Panc1 (cell line): ENCODE measurements around the gene CTAG1A. TPM values are rescaled to one million over a fixed set of nuclear protein-coding genes. Genes with fewer than 3 reads are reported as not detected.

Experiments used
- ATAC-seq: fragments of 200-7000 bp; cut with Tn5 transposase; 2 replicates; pipeline ENCODE4 v1.9.1; 2020; ENCODE audit warnings: mild to moderate bottlenecking, moderate library complexity
- BruUV-seq: library from RNA; stranded (reverse); fragments of 400-500 nt; replicated peaks from 2 replicates; lab custom pipeline; 2021; lab: Mats Ljungman, UMichigan
- CTCF ChIA-PET: fragments of 300-600 bp; sonication (Branson Sonifier 250); formaldehyde crosslinking; loops from one replicate; lab custom pipeline; 2022; ENCODE audit warnings: antibody characterized with exemption; lab: Charles Lee
- POLR2A ChIA-PET: fragments of 300-600 bp; sonication (Branson Sonifier 250); formaldehyde crosslinking; loops from one replicate; lab custom pipeline; 2022; ENCODE audit warnings: antibody characterized with exemption; lab: Charles Lee
- DNase-seq: peaks from one replicate; pipeline ENCODE4 v3.0.0-alpha.2; 2010; ENCODE audit warnings: low read depth, low spot score
- H3K27ac ChIP-seq: 2 replicates; pipeline ENCODE4 v1.5.1; 2011; ENCODE audit warnings: mild to moderate bottlenecking, low read length, inconsistent platforms
- H3K27me3 ChIP-seq: fragments of 200-500 bp; sonication (Bioruptor generic); 2 replicates; pipeline ENCODE4 v1.6.0; 2014; ENCODE audit warnings: low read length, inconsistent platforms; ENCODE audit not compliant: control insufficient read depth, insufficient read depth
- H3K36me3 ChIP-seq: fragments of 200-500 bp; sonication (Bioruptor generic); 2 replicates; pipeline ENCODE4 v1.5.1; 2014; ENCODE audit warnings: inconsistent platforms, mild to moderate bottlenecking, low read length, moderate library complexity; ENCODE audit not compliant: control insufficient read depth, insufficient read depth
- H3K4me1 ChIP-seq: 2 replicates; pipeline ENCODE4 v1.5.1; 2011; ENCODE audit warnings: inconsistent platforms, mild to moderate bottlenecking, low read length, moderate library complexity; ENCODE audit not compliant: control insufficient read depth, insufficient read depth
- H3K4me3 ChIP-seq, 2 experiments: 2 replicates each; pipeline ENCODE4 v1.5.1; 2011 to 2012; ENCODE audit warnings: low read depth in 2 of 2, low read length in 2 of 2, mild to moderate bottlenecking in 2 of 2, inconsistent platforms in 1 of 2, moderate library complexity in 1 of 2
- H3K9me3 ChIP-seq: fragments of 200-500 bp; sonication (Bioruptor generic); 2 replicates; pipeline ENCODE4 v1.5.1; 2014; ENCODE audit warnings: low read depth, mild to moderate bottlenecking, inconsistent platforms, low read length, moderate library complexity; ENCODE audit not compliant: control insufficient read depth, insufficient read depth
- POLR2AphosphoS5 ChIP-seq: IDR thresholded peaks from 2 replicates; pipeline ENCODE4 v1.6.1; 2012; ENCODE audit warnings: mild to moderate bottlenecking, low read depth, low read length, moderate library complexity
- SIN3A ChIP-seq: IDR thresholded peaks from 2 replicates; pipeline ENCODE4 v1.6.1; 2012; ENCODE audit warnings: low read depth, mild to moderate bottlenecking, low read length, moderate library complexity, borderline replicate concordance; ENCODE audit not compliant: insufficient read depth
- TCF7L2 ChIP-seq: IDR thresholded peaks from 2 replicates; pipeline ENCODE4 v1.6.1; 2011; ENCODE audit warnings: mild to moderate bottlenecking, low read depth, low read length, inconsistent platforms
- in situ Hi-C: cut with HindIII; loops from 2 replicates; pipeline ENCODE4 v1.10.0; 2016; ENCODE audit warnings: low sequenced_read_pairs, low pct_unique_long_range_greater_than_20kb
- intact Hi-C: fragments of 100-400 bp; cut with micrococcal nuclease; formaldehyde crosslinking; loops from one replicate; pipeline ENCODE4 v1.10.0; 2022; ENCODE audit not compliant: unreplicated experiment
- total RNA-seq: library from RNA; stranded (reverse); gene quantifications from one replicate; pipeline ENCODE4 v1.2.1, GENCODE V29; 2021; ENCODE audit not compliant: unreplicated experiment
- TF ChIP-seq, protein P1 (sequence below): fragments of 450-650 bp; IDR thresholded peaks from 2 replicates; pipeline ENCODE4 v1.5.1; 2017; ENCODE audit warnings: mild to moderate bottlenecking
- TF ChIP-seq, protein P2 (sequence below), 2 experiments: IDR thresholded peaks; 2 replicates each; pipeline ENCODE4 v1.6.1; 2011 to 2012; ENCODE audit warnings: low read depth in 2 of 2, control low read depth in 1 of 2, low read length in 1 of 2, mild to moderate bottlenecking in 1 of 2, moderate library complexity in 1 of 2; ENCODE audit not compliant: insufficient read depth in 1 of 2

The CTAG1A gene
- total RNA-seq, 1 experiment from 2014 or later, result not detected

DNA sequence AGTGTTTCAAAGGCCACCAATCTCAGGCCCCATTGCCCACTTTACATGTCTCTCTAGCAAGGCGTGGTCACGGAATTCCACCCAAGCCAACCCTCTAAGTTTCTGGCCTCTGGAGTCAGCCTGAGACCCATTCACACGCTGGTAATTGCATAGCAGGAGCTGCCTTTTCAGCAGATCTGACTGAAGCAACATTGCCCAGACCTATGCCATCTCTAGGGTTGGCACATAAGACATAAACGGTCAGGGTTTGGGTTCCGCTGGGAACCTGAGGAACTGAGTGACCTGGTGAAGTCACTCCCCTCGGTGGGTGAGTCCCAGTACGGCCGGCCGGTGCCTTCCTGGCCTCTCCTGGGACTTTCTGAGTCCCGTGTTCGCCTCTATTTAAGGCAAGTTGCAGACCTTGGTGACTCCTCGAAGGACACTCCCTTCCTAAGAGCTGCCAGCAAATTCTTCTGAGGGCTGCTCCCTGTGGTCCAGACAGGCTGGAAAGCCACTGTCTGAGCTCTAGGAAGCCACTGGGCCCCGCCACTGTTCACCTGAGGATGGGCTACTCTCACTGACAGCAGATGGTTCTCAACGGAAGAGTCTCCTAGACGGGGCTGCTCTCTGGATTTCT, 15.9 kb downstream of the CTAG1A start:
- no peak for DNase-seq
- ATAC-seq, result 0 out of 2 replicates have a peak, but pooled peaks have one; percentile 9
- no peak overlapping the region for H3K4me3 ChIP-seq
- H3K36me3 ChIP-seq, result no peaks in the 10 kb centered on the region
- peak overlapping the region; percentile 60 for H3K27ac ChIP-seq
- intact Hi-C loops (no loop called here), in situ Hi-C loops (no loop called here)
- peaks cover 15% of the 10 kb centered on the region for H3K4me1 ChIP-seq
- TF ChIP-seq, protein P1, sequence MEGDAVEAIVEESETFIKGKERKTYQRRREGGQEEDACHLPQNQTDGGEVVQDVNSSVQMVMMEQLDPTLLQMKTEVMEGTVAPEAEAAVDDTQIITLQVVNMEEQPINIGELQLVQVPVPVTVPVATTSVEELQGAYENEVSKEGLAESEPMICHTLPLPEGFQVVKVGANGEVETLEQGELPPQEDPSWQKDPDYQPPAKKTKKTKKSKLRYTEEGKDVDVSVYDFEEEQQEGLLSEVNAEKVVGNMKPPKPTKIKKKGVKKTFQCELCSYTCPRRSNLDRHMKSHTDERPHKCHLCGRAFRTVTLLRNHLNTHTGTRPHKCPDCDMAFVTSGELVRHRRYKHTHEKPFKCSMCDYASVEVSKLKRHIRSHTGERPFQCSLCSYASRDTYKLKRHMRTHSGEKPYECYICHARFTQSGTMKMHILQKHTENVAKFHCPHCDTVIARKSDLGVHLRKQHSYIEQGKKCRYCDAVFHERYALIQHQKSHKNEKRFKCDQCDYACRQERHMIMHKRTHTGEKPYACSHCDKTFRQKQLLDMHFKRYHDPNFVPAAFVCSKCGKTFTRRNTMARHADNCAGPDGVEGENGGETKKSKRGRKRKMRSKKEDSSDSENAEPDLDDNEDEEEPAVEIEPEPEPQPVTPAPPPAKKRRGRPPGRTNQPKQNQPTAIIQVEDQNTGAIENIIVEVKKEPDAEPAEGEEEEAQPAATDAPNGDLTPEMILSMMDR, result no peak
- TF ChIP-seq SIN3A (no peak), TCF7L2 (no peak), POLR2AphosphoS5 (no peak)
- TF ChIP-seq, protein P2, sequence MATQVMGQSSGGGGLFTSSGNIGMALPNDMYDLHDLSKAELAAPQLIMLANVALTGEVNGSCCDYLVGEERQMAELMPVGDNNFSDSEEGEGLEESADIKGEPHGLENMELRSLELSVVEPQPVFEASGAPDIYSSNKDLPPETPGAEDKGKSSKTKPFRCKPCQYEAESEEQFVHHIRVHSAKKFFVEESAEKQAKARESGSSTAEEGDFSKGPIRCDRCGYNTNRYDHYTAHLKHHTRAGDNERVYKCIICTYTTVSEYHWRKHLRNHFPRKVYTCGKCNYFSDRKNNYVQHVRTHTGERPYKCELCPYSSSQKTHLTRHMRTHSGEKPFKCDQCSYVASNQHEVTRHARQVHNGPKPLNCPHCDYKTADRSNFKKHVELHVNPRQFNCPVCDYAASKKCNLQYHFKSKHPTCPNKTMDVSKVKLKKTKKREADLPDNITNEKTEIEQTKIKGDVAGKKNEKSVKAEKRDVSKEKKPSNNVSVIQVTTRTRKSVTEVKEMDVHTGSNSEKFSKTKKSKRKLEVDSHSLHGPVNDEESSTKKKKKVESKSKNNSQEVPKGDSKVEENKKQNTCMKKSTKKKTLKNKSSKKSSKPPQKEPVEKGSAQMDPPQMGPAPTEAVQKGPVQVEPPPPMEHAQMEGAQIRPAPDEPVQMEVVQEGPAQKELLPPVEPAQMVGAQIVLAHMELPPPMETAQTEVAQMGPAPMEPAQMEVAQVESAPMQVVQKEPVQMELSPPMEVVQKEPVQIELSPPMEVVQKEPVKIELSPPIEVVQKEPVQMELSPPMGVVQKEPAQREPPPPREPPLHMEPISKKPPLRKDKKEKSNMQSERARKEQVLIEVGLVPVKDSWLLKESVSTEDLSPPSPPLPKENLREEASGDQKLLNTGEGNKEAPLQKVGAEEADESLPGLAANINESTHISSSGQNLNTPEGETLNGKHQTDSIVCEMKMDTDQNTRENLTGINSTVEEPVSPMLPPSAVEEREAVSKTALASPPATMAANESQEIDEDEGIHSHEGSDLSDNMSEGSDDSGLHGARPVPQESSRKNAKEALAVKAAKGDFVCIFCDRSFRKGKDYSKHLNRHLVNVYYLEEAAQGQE (IDR thresholded peaks at IDR 0.05; ENCODE audit: insufficient read depth in 1 of 2, low read depth in 2 of 2, low read length in 1 of 2), result no peak
- H3K27me3 ChIP-seq, result no peaks in the 10 kb centered on the region
- BruUV-seq, result no TSS peak
- POLR2A ChIA-PET, result no interaction called here
- no peaks in the 10 kb centered on the region for H3K9me3 ChIP-seq
- CTCF ChIA-PET, result no interaction called here

DNA sequence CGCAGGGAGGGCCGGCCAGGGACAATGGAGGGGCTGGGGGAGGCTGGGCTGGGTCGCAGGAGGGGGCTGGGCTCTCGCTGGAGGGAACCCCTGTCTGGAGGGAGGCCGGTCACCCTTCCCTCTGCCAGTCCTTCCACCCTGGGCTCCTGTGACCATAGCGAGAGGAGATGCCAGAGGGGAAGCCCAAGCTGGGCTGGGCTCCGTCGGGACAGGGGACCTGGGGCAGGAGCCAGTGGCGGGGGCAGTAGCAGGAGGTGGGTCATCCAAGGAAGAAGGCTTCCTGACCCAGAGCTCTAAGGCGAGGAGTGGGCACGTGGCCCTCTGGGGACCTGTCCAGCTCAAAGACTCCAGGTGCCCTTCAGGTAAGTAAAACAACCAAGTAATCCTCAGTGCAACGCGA, 17.3 kb downstream of the CTAG1A start:
- in situ Hi-C loops, result no loop called here

DNA sequence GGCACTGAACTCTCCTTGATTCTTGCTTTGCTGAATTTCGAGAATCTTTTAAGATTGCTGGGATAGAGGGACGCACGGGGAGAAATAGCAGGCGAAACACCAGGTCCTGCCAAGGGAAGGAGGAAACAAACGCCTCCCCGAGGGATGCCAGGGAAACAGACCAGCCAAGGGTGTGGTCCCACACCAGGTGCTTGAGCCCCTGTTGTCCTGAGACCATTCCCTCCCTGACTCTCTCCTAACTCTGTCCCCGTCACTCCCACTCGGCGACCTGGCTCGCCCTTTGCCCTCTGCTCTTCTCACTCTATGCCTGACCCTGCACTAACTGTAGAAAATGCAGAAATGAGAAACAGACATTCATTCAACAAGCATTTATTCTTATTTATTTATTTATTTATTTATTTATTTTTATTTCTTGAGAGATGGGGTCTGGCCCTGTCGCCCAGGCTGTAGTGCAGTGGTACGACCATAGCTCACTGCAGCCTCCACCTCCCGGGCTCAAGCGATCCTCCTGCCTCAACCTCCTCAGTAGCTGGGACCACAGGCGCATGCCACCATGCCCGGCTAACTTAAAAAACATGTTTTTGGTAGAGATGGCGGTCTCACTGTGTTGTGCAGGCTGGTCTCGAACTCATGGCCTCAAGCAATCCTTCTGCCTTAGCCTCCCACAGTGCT, 18.0 kb downstream of the CTAG1A start:
- Histone ChIP-seq H3K27ac (peak overlapping the region; percentile 72), H3K4me3 (no peak overlapping the region), H3K36me3 (no peaks in the 10 kb centered on the region), H3K4me1 (peaks cover 15% of the 10 kb centered on the region), H3K9me3 (no peaks in the 10 kb centered on the region), H3K27me3 (no peaks in the 10 kb centered on the region)
- TF ChIP-seq POLR2AphosphoS5, result no peak
- TF ChIP-seq SIN3A, result no peak
- no peak for TF ChIP-seq TCF7L2
- TF ChIP-seq, protein P2 (IDR thresholded peaks at IDR 0.05; ENCODE audit: insufficient read depth in 1 of 2, low read depth in 2 of 2, low read length in 1 of 2), result no peak
- TF ChIP-seq, protein P1, result no peak
- CTCF ChIA-PET, result no interaction called here
- ATAC-seq (no peak), DNase-seq (no peak)
- intact Hi-C loops (no loop called here), in situ Hi-C loops (no loop called here)
- POLR2A ChIA-PET, result no interaction called here
- no TSS peak for BruUV-seq

More for the DNA sequence above, 17.3 kb downstream of the CTAG1A start:
- peaks cover 15% of the 10 kb centered on the region for H3K4me1 ChIP-seq
- ChIA-PET CTCF (no interaction called here), POLR2A (no interaction called here)
- H3K9me3 ChIP-seq, result no peaks in the 10 kb centered on the region
- TF ChIP-seq SIN3A, result no peak
- BruUV-seq, result no TSS peak
- 0 out of 2 replicates have a peak overlapping the region, but pooled peaks have one; percentile 18 for H3K27ac ChIP-seq
- no peaks in the 10 kb centered on the region for H3K27me3 ChIP-seq
- intact Hi-C loops, result no loop called here
- DNase-seq (no peak), ATAC-seq (no peak)
- no peak overlapping the region for H3K4me3 ChIP-seq
- H3K36me3 ChIP-seq, result no peaks in the 10 kb centered on the region
